Ishikawa (cell line): ENCODE results near the gene DIP2C.

Source experiments
- CEBPB ChIP-seq: IDR thresholded peaks from 2 replicates; pipeline ENCODE4 v1.6.1; 2012
- CREB1 ChIP-seq: IDR thresholded peaks from 2 replicates; pipeline ENCODE4 v1.6.1; 2012; ENCODE audit warnings: low read depth
- EGR1 ChIP-seq: IDR thresholded peaks from 2 replicates; pipeline ENCODE4 v1.6.1; 2012
- EP300 ChIP-seq: IDR thresholded peaks from 2 replicates; pipeline ENCODE4 v1.6.1; 2012; ENCODE audit warnings: borderline replicate concordance
- MAX ChIP-seq: IDR thresholded peaks from 2 replicates; pipeline ENCODE4 v1.6.1; 2012
- NFIC ChIP-seq: IDR thresholded peaks from 2 replicates; pipeline ENCODE4 v1.6.1; 2012
- RAD21 ChIP-seq: IDR thresholded peaks from 2 replicates; pipeline ENCODE4 v1.6.1; 2012; ENCODE audit warnings: low read depth
- REST ChIP-seq: IDR thresholded peaks from 2 replicates; pipeline ENCODE4 v1.6.1; 2012; ENCODE audit warnings: low read depth, mild to moderate bottlenecking
- TAF1 ChIP-seq: IDR thresholded peaks from 2 replicates; pipeline ENCODE4 v1.6.1; 2012; ENCODE audit warnings: low read depth, mild to moderate bottlenecking
- TCF12 ChIP-seq: IDR thresholded peaks from 2 replicates; pipeline ENCODE4 v1.6.1; 2012; ENCODE audit warnings: low read depth
- TEAD4 ChIP-seq: IDR thresholded peaks from 2 replicates; pipeline ENCODE4 v1.6.1; 2012
- YY1 ChIP-seq: IDR thresholded peaks from 2 replicates; pipeline ENCODE4 v1.6.1; 2012; ENCODE audit warnings: low read depth

GRCh38 chr10:624312-624604 is 65.2 kb downstream of the DIP2C start:
- TF ChIP-seq YY1, result no peak
- no peak for TF ChIP-seq RAD21
- no peak for TF ChIP-seq MAX
- TF ChIP-seq CREB1, result no peak
- no peak for TF ChIP-seq TCF12
- no peak for TF ChIP-seq NFIC
- TF ChIP-seq CEBPB, result no peak
- no peak for TF ChIP-seq EP300
- no peak for TF ChIP-seq TEAD4
- TF ChIP-seq TAF1, result no peak
- no peak for TF ChIP-seq REST
- no peak for TF ChIP-seq EGR1
